HepG2 (cell line): ENCODE measurements around the gene HELZ. TPM values are rescaled to one million over a fixed set of nuclear protein-coding genes. Genes with fewer than 3 reads are reported as not detected.

Experiments used
- ARNT2 ChIP-seq: sonication (generic); formaldehyde crosslinking; IDR thresholded peaks from 2 replicates; pipeline ENCODE4 v1.8.0; 2022; ENCODE audit warnings: mild to moderate bottlenecking, low read depth, missing genetic modification reagents, moderate library complexity
- ATF3 ChIP-seq: sonication (generic); formaldehyde crosslinking; IDR thresholded peaks from 2 replicates; pipeline ENCODE4 v1.4.0; 2020; ENCODE audit warnings: missing genetic modification reagents
- GATAD2A ChIP-seq: IDR thresholded peaks from 2 replicates; pipeline ENCODE4 v1.6.1; 2016
- HMGXB4 ChIP-seq, 2 experiments: sonication (generic) in 1 of 2; formaldehyde crosslinking in 1 of 2; IDR thresholded peaks; 2 replicates each; pipeline versions ENCODE4 v1.4.0 to v1.6.1; 2018 to 2020; ENCODE audit warnings: missing genetic modification reagents in 2 of 2, borderline replicate concordance in 1 of 2, low read depth in 1 of 2, mild to moderate bottlenecking in 1 of 2, missing biosample characterization in 1 of 2
- IKZF5 ChIP-seq: IDR thresholded peaks from 2 replicates; pipeline ENCODE4 v1.6.1; 2018; ENCODE audit warnings: missing genetic modification reagents, mild to moderate bottlenecking, missing compliant biosample characterization
- JDP2 ChIP-seq: sonication (generic); formaldehyde crosslinking; IDR thresholded peaks from 2 replicates; pipeline ENCODE4 v1.8.1; 2022; ENCODE audit warnings: missing genetic modification reagents, borderline replicate concordance
- MXD3 ChIP-seq: IDR thresholded peaks from 2 replicates; pipeline ENCODE4 v1.6.1; 2016; ENCODE audit warnings: mild to moderate bottlenecking, missing biosample characterization, missing genetic modification reagents
- POLR2G ChIP-seq: fragments of 200-400 bp; formaldehyde crosslinking; IDR thresholded peaks from 2 replicates; pipeline ENCODE4 v1.6.1; 2018; ENCODE audit warnings: mild to moderate bottlenecking, low read depth, low read length, moderate library complexity
- RNF219 ChIP-seq: sonication (generic); formaldehyde crosslinking; IDR thresholded peaks from 2 replicates; pipeline ENCODE4 v1.5.0; 2020; ENCODE audit warnings: mild to moderate bottlenecking, missing genetic modification reagents
- SKI ChIP-seq: fragments of 450-650 bp; IDR thresholded peaks from one replicate; pipeline ENCODE4 v1.6.1; 2018; ENCODE audit warnings: mild to moderate bottlenecking; ENCODE audit not compliant: partially characterized antibody
- THAP11 ChIP-seq: IDR thresholded peaks from 2 replicates; pipeline ENCODE4 v1.6.1; 2016; ENCODE audit warnings: missing biosample characterization, missing genetic modification reagents
- THYN1 ChIP-seq: sonication (generic); formaldehyde crosslinking; IDR thresholded peaks from 2 replicates; pipeline ENCODE4 v1.8.1; 2023; ENCODE audit warnings: low read depth, mild to moderate bottlenecking, moderate library complexity, missing genetic modification reagents, borderline replicate concordance
- ZBTB21 ChIP-seq: sonication (generic); formaldehyde crosslinking; IDR thresholded peaks from 2 replicates; pipeline ENCODE4 v1.4.0; 2020; ENCODE audit warnings: missing genetic modification reagents
- ZFP36L1 ChIP-seq: sonication (generic); formaldehyde crosslinking; IDR thresholded peaks from 2 replicates; pipeline ENCODE4 v1.8.0; 2022; ENCODE audit warnings: mild to moderate bottlenecking, missing genetic modification reagents, moderate library complexity
- ZFP90 ChIP-seq: sonication (generic); formaldehyde crosslinking; IDR thresholded peaks from 2 replicates; pipeline ENCODE4 v1.8.0; 2022; ENCODE audit warnings: missing genetic modification reagents, mild to moderate bottlenecking, inconsistent platforms, borderline replicate concordance
- ZNF253 ChIP-seq: sonication (generic); formaldehyde crosslinking; IDR thresholded peaks from 2 replicates; pipeline ENCODE4 v1.8.0; 2022; ENCODE audit warnings: mild to moderate bottlenecking, missing genetic modification reagents, borderline replicate concordance
- ZNF350 ChIP-seq: sonication (generic); formaldehyde crosslinking; IDR thresholded peaks from 2 replicates; pipeline ENCODE4 v1.4.0; 2020; ENCODE audit warnings: mild to moderate bottlenecking, low read depth, missing genetic modification reagents, borderline replicate concordance
- ZNF747 ChIP-seq: sonication (generic); formaldehyde crosslinking; IDR thresholded peaks from 2 replicates; pipeline ENCODE4 v1.8.1; 2023; ENCODE audit warnings: missing genetic modification reagents, mild to moderate bottlenecking, borderline replicate concordance
- ZNF800 ChIP-seq: sonication (generic); formaldehyde crosslinking; IDR thresholded peaks from 2 replicates; pipeline ENCODE4 v1.4.0; 2020; ENCODE audit warnings: missing genetic modification reagents
- ZSCAN31 ChIP-seq: sonication (generic); formaldehyde crosslinking; IDR thresholded peaks from 2 replicates; pipeline ENCODE4 v1.5.0; 2020; ENCODE audit warnings: low read depth, mild to moderate bottlenecking, missing genetic modification reagents
- polyA plus RNA-seq, 8 experiments: library from polyadenylated mRNA; depleted of rRNA in 3 of 8; stranded (reverse) in 7 of 8; unstranded in 1 of 8; fragments of >200 nt; fragmentation: Illumina TruSeq in 4 of 8; extraction: Trizol in 4 of 8; gene quantifications; 2 replicates each; pipeline versions ENCODE4 v1.2.1 to v1.2.3, GENCODE V29; 2011 to 2016; ENCODE audit warnings: low read depth in 4 of 8, missing spikeins in 1 of 8, mixed read lengths in 1 of 8; ENCODE audit not compliant: insufficient read depth in 1 of 8
- total RNA-seq, 5 experiments: library from RNA; depleted of rRNA; stranded (reverse); fragments of >200 nt; fragmentation: Illumina TruSeq; extraction: Trizol; gene quantifications; 2 replicates each; pipeline ENCODE4 v1.2.3, GENCODE V29; 2016; ENCODE audit warnings: low read depth in 1 of 5

The HELZ gene
- total and polyA plus RNA-seq, 2 of the 13 experiments (the other 11 are each of a cell fraction or from before 2014, with no cell fraction given), result 35.3 to 52.4 TPM

- peak in 1 of 2 experiments; percentile 55; a peak in 3 of 4 replicates for TF ChIP-seq HMGXB4 (CRISPR knock-in tag; IDR thresholded peaks at IDR 0.05; ENCODE audit: borderline replicate concordance in 1 of 2, low read depth in 1 of 2)
- TF ChIP-seq ZNF253 (CRISPR knock-in tag), result peak; percentile 34; the same call in 1 of the 2 replicates
- TF ChIP-seq ATF3 (CRISPR knock-in tag), result no peak
- TF ChIP-seq ZNF350, result no peak; the same call in 1 of the 2 replicates
- TF ChIP-seq RNF219, result no peak; the same call in 1 of the 2 replicates
- no peak for TF ChIP-seq ZBTB21 (CRISPR knock-in tag)
- peak; percentile 76 for TF ChIP-seq POLR2G
- peak; percentile 58; the same call in 1 of the 2 replicates for TF ChIP-seq JDP2
- no peak; the same call in 1 of the 2 replicates for TF ChIP-seq ARNT2 (CRISPR knock-in tag)
- no peak for TF ChIP-seq THYN1 (CRISPR knock-in tag)
- TF ChIP-seq ZNF800, result peak; percentile 68; the same call in 1 of the 2 replicates
- peak; percentile 56 for TF ChIP-seq SKI
- TF ChIP-seq THAP11, result no peak
- TF ChIP-seq GATAD2A (CRISPR knock-in tag), result 0 out of 2 replicates have a peak, but pooled peaks have one; percentile 34
- 0 out of 2 replicates have a peak, but pooled peaks have one; percentile 18 for TF ChIP-seq ZNF747 (CRISPR knock-in tag)
- 0 out of 2 replicates have a peak, but pooled peaks have one; percentile 34 for TF ChIP-seq IKZF5 (CRISPR knock-in tag)
- TF ChIP-seq ZFP90 (CRISPR knock-in tag), result peak; percentile 21; the same call in 1 of the 2 replicates
- TF ChIP-seq ZSCAN31, result peak; percentile 60
- no peak for TF ChIP-seq ZFP36L1 (CRISPR knock-in tag)
- TF ChIP-seq MXD3, result 0 out of 2 replicates have a peak, but pooled peaks have one; percentile 51
Observed at GRCh38 chr17:67245694-67246402, 852 bp upstream of the HELZ start (continued).
